Natural killer cell treated with Interleukin-12 subunit alpha and Interleukin-12 subunit beta and Interleukin-15 and Interleukin-18, amount 100 ng/mL, for 72 hours (primary cell): ENCODE data around the gene PMEPA1. TPM values are rescaled to one million over a fixed set of nuclear protein-coding genes. Genes with fewer than 3 reads are reported as not detected.

Source experiments
- ATAC-seq, 2 donors: fragments of 150-1000 bp; cut with Tn5 transposase in 1 of 2; sonication (Bioruptor Pico), chemical (Tn5 transposase) in 1 of 2; 2 replicates each; pipeline ENCODE4 v1.10.0; 2021
- DNase-seq: peaks from one replicate; pipeline ENCODE4 v3.0.0; 2022; ENCODE audit warnings: low spot score
- H3K27ac Mint-ChIP-seq, 2 donors: 1 replicate in 1 of 2; 2 replicates in 1 of 2; pipeline ENCODE4 v1.8.0; 2022; ENCODE audit warnings: mixed read lengths in 2 of 2, mild to moderate bottlenecking in 1 of 2, moderate library complexity in 1 of 2
- H3K27me3 Mint-ChIP-seq, 2 donors: 1 replicate in 1 of 2; 2 replicates in 1 of 2; pipeline ENCODE4 v1.8.0; 2022; ENCODE audit warnings: mixed read lengths in 2 of 2
- H3K36me3 Mint-ChIP-seq: one replicate; pipeline ENCODE4 v1.8.0; 2022; ENCODE audit warnings: mixed read lengths
- H3K4me1 Mint-ChIP-seq, 2 donors: 1 replicate in 1 of 2; 2 replicates in 1 of 2; pipeline ENCODE4 v1.8.0; 2022; ENCODE audit warnings: low read depth in 2 of 2, mixed read lengths in 2 of 2, mild to moderate bottlenecking in 1 of 2
- H3K4me3 Mint-ChIP-seq: one replicate; pipeline ENCODE4 v1.8.0; 2022; ENCODE audit warnings: mixed read lengths
- H3K9me3 Mint-ChIP-seq: 2 replicates; pipeline ENCODE4 v1.8.0; 2022; ENCODE audit warnings: mixed read lengths
- total RNA-seq, 2 donors: library from RNA; stranded (reverse); gene quantifications; one replicate each; pipeline ENCODE4 v1.2.3, GENCODE V29; 2022

Gene PMEPA1
- total RNA-seq, 2 donors from 2014 or later, result 0.08 TPM; not detected in 1

DNA sequence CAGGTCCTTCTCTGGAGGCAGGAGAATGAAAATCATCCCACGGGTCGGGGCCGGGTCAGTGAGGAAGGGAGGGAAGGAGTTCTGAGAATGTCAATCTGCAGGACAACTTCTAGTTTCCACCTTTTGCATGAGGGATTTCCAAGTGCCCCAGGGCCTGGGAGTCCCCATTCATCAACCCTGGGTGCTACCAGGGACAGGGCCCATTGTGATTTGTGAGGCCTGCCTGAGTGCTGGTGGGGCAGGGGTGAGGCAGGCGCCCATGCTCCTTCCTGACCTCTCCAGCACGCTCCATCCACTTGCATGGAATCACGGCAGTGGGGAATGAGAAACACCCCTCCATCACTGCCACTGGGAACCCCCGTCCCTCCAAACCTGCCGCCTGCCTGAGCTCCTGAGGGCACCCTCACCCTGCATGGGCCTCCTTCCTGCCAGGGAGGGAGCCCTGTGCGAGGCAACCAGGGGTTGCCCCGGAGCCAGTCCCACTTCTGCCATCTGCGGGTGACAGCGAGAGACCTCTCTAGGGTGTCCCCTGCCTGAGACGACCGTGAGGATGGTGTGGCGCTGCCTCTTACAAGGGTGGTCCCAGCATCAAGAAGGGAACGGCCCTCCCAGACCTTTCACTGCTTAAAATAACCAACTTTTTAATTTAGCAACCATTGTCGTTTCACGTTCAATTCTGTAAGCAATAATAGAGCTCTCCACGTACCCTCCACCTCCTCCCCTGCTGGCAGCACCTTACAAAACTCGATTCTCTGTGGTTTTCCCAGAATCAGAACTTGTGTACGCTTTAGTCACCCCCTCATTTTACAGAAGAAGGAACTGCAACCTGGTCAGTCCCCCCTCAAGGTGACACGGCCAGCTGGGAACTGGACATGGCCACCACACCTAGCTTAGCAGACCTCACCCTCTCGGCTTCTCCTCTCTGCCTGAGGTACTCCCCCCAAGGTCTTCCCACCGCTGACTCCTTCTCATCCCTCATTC, 28.6 kb downstream of the PMEPA1 start:
- no peak for DNase-seq
- H3K9me3 Mint-ChIP-seq, result no peaks in the 10 kb centered on the region
- H3K27me3 Mint-ChIP-seq, result peaks cover 25 to 30% of the 10 kb centered on the region in 2 donors
- H3K4me3 Mint-ChIP-seq, result no peak overlapping the region
- H3K27ac Mint-ChIP-seq, result no peak overlapping the region
- H3K4me1 Mint-ChIP-seq, result peaks cover 15 to 20% of the 10 kb centered on the region in 2 donors
- H3K36me3 Mint-ChIP-seq, result no peaks in the 10 kb centered on the region
- peak in 1 of 2 donors; percentile 35 for ATAC-seq

DNA sequence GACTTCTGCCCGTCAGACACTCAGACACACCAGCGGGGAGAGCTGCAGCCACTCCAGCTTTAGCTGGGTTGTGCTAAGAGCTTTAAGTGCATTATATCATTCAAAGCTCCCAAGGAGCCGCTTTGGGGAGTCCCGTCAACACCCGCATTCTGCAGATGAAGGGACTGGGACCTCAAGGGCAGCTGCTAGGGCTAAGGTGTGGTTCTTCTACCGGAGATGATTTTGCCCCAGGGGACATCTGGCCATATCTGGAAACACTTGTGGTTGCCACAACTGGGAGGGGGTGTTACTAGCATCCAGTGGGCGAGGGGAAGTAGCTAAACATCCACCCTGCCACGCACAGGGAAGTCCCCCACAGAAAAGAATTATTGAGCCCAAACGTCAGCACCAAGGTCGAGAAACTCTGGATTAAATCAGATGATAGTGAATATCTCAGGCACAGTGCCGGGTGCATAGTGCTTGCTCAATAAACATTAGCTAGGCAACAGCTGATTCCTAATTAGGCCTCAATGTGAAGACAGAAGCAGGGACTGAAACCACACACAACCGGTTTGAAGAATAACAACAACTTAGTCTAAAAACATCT, 29.6 kb downstream of the PMEPA1 start:
- no peak for DNase-seq
- Mint-ChIP-seq H3K27me3 (peaks cover 29 to 33% of the 10 kb centered on the region in 2 donors), H3K9me3 (no peaks in the 10 kb centered on the region), H3K4me3 (no peak overlapping the region), H3K36me3 (no peaks in the 10 kb centered on the region), H3K4me1 (peaks cover 15 to 20% of the 10 kb centered on the region in 2 donors), H3K27ac (no peak overlapping the region)
- ATAC-seq, result peak; percentile 39 to 51

DNA sequence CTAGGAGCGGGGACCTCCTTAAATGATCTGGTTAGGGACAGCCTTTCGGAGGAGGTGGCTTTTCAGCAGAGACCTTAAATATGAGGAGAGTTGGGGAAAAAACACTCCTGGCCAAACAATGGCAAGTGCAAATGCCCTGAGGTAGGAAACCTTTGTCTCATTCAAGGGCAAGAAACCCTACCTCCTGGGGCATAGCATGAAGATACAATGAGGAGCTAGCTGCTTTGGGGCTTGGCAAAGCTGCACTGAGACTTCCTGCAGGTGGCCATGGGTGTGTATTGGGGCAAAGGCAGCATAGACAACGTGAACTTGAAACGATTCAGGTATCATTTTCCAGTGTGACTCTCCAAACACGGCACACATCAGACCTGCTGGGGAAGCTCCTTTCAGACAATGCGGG, 30.7 kb downstream of the PMEPA1 start:
- no peak for DNase-seq
- no peak overlapping the region for H3K4me3 Mint-ChIP-seq
- H3K9me3 Mint-ChIP-seq, result no peaks in the 10 kb centered on the region
- H3K27ac Mint-ChIP-seq, result no peak overlapping the region
- H3K4me1 Mint-ChIP-seq, result peaks cover 15 to 20% of the 10 kb centered on the region in 2 donors
- peaks cover 29 to 33% of the 10 kb centered on the region in 2 donors for H3K27me3 Mint-ChIP-seq
- no peaks in the 10 kb centered on the region for H3K36me3 Mint-ChIP-seq
- no peak for ATAC-seq

DNA sequence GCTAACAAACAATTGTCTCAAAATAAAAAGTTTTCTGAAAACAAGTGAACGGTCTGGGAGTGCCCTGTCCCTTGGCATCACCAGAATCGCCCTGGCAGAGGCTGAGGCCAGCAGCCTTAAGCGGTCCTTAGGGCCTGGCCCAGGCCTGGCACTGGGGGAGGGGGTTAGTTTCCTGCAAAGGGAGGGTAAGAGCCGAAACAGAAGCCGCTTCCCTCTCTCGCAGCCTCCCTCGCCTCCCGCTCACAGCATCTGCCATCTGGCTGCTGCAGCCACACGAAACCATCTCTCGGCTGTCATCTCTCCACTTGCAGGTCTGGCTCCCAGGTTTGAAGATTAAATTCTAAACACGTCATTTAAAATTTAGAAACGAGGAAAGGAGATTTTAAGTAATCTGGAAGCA, 31.5 kb downstream of the PMEPA1 start:
- DNase-seq, result no peak
- Mint-ChIP-seq H3K36me3 (no peaks in the 10 kb centered on the region), H3K27me3 (peaks cover 29 to 33% of the 10 kb centered on the region in 2 donors), H3K27ac (no peak overlapping the region), H3K9me3 (no peaks in the 10 kb centered on the region), H3K4me1 (peaks cover 15 to 20% of the 10 kb centered on the region in 2 donors), H3K4me3 (no peak overlapping the region)
- no peak for ATAC-seq

DNA sequence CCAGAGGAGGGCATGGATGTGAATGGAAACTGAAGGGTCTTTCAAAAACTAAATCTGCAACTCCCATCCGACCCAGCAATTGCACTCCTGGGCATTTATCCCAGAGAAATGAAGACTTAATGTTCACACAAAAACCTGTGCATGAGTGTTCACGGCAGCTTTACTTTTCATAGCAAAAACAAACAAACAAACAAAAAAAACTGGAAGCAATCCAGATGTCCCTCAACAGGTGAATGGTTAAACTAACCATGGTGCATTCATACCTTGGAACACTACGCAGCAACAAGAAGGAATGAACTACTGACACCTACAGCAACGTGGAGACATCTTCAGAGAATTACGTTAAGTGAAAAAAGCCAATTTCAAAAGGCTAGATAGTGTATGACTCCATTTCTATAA, 32.2 kb downstream of the PMEPA1 start:
- no peak for ATAC-seq

DNA sequence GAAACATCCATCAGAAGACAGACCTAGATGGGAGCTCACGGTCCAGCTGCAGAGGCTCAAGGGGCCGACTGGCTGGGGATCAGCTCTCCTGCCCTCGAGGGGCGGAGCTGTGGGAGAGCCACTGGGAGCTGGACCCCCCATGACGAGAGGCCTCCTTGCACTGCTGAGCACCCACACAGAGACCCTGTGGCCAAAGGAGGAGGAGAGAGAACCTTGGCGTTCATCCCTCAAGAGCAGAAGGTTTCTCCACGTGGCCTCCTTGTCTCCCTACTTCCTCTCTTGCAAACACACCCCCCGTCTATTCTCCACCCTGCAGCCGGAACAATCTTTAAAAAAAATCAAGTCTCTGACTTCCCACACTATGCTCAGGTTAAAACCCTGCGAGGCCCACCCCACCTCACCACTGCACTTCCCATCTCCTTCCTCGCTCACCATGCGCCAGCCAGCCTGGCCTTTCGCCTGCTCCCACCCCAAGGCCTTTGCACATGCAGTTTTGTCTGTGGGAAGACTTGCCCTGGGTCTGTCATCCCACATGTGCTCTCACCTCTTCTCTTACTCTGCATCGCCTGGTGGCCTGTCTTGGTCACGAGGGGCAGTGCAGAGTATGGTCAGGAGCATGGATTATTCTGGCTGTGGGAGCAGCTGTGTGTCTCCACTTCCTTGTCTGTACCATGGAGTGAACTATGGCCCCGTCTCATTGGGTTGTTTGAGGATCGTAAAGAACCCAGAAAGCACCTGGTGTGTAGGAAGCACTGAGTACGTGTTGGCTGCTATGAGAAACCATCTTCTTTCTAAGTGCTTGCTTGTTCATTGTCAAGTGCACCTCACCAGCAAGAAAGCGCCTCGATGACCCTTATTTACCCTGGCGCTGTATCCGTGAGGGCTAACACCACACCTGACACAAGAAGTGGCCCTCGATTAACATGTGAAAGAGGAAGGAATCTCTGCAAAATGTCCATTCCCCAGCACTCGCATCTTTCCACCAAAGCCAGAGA, 32.9 kb downstream of the PMEPA1 start:
- no peaks in the 10 kb centered on the region for H3K9me3 Mint-ChIP-seq
- ATAC-seq (no peak), DNase-seq (no peak)
- peaks cover 28 to 33% of the 10 kb centered on the region in 2 donors for H3K27me3 Mint-ChIP-seq
- H3K27ac Mint-ChIP-seq, result no peak overlapping the region
- H3K36me3 Mint-ChIP-seq, result no peaks in the 10 kb centered on the region
- no peak overlapping the region for H3K4me3 Mint-ChIP-seq
- H3K4me1 Mint-ChIP-seq, result peaks cover 13 to 19% of the 10 kb centered on the region in 2 donors

More for the DNA sequence above, 32.2 kb downstream of the PMEPA1 start:
- Mint-ChIP-seq H3K27me3 (peaks cover 29 to 33% of the 10 kb centered on the region in 2 donors), H3K9me3 (no peaks in the 10 kb centered on the region), H3K4me3 (no peak overlapping the region), H3K36me3 (no peaks in the 10 kb centered on the region), H3K27ac (no peak overlapping the region), H3K4me1 (peaks cover 15 to 20% of the 10 kb centered on the region in 2 donors)
- no peak for DNase-seq

DNA sequence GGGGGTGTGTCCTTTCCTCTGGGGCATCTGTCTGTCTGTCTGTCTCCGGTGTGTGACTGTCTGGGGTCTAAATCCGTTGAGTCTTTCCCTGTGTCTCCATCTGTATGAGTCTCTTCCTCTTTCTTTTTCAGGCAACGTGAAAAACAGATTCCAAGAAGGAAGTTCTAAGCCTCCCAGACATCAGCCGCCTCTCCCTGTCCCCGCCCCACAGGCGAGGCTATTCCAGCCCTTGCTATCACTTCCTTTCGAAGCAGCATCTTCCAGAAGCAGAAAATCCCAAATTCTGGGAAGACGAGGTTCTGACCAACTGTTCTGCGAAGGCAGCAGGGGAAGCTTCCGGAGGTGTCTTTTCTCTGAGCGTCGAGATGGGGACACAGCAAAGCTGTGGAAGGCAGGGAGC, 34.0 kb downstream of the PMEPA1 start:
- peaks cover 11% of the 10 kb centered on the region in 2 donors for H3K4me1 Mint-ChIP-seq
- H3K27ac Mint-ChIP-seq, result no peak overlapping the region
- H3K27me3 Mint-ChIP-seq, result peaks cover 25 to 33% of the 10 kb centered on the region in 2 donors
- no peaks in the 10 kb centered on the region for H3K9me3 Mint-ChIP-seq
- no peaks in the 10 kb centered on the region for H3K36me3 Mint-ChIP-seq
- DNase-seq (no peak), ATAC-seq (no peak)
- no peak overlapping the region for H3K4me3 Mint-ChIP-seq

DNA sequence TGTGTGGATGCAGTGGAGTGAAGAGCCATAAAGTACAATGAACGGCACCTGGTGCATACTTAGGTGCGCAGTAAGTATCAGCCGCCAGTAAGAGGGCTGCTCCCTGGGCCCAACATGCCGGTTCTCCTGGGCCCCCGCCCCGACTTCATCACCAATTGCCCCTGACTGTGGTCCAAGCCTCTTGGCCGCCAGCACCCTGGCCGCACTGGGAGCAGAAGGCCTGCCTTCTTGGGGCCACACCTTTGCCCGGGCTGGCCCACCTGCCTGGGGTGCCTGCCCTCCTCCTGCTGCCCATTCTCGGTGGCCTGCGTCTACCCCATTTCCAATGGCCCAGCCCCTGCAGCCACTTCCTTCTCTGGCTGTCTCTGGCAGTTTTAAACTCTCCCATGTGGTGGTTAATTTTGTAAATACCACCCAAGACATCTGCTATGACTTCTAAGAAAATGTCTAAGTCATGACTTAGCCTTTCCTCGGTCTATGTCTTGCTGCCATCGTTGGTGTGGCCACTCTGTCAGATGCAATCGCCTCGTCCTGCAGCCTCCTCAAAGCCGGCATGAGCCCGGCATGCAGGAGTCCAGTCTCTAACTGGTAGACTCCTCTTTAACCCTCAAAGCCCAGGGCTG, 36.8 kb downstream of the PMEPA1 start:
- Mint-ChIP-seq H3K27me3 (peaks cover 18 to 25% of the 10 kb centered on the region in 2 donors), H3K4me1 (peaks cover 0 to 3% of the 10 kb centered on the region in 2 donors), H3K27ac (no peak overlapping the region), H3K9me3 (no peaks in the 10 kb centered on the region), H3K4me3 (no peak overlapping the region), H3K36me3 (no peaks in the 10 kb centered on the region)
- ATAC-seq, result no peak
- no peak for DNase-seq

DNA sequence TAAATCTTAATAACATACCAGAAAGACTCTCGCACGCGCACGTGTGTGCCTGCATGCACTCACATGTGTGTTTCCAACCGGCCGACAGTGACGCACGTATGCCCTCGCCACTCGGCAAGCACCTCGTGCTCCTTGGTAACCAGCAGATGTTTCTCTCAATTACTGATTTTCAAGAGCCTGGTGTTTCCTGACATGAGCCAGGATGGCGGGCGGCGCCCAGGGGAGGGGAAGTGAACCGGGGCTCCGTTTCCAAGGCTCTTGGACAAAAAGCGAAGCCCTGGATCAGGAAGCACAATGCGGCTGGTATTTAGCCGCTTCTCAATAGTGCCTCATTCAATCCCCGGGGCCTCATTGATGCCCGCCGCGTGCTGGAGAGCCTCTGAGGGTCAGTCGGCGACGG, 37.7 kb downstream of the PMEPA1 start:
- H3K4me1 Mint-ChIP-seq, result peaks cover 0 to 3% of the 10 kb centered on the region in 2 donors
- no peaks in the 10 kb centered on the region for H3K9me3 Mint-ChIP-seq
- no peak overlapping the region for H3K4me3 Mint-ChIP-seq
- no peak for DNase-seq
- H3K27me3 Mint-ChIP-seq, result peaks cover 13 to 16% of the 10 kb centered on the region in 2 donors
- no peaks in the 10 kb centered on the region for H3K36me3 Mint-ChIP-seq
- no peak overlapping the region for H3K27ac Mint-ChIP-seq
- ATAC-seq, result no peak

DNA sequence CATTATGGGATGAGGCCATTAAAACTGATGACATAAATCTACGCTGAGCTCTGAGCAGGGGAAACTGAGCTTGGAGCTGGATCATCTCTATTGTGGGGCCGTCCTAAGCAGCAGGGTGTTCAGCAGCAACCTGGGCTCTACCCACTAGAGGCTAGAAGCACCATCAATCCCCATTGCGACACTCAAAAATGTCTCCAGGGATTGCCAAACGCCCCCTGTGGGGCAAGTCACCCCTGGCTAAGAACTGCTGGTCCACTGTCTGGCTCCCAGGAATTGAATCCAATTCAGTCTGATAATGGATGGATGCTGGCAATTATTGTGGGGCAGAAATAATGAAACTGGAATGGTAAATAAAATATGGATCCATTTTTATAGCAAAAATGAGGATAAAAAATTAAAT, 38.2 kb downstream of the PMEPA1 start:
- no peak for DNase-seq
- Mint-ChIP-seq H3K4me3 (no peak overlapping the region), H3K9me3 (no peaks in the 10 kb centered on the region), H3K27me3 (peaks cover 9 to 11% of the 10 kb centered on the region in 2 donors), H3K27ac (no peak overlapping the region), H3K4me1 (no peaks in the 10 kb centered on the region), H3K36me3 (no peaks in the 10 kb centered on the region)
- ATAC-seq, result no peak

DNA sequence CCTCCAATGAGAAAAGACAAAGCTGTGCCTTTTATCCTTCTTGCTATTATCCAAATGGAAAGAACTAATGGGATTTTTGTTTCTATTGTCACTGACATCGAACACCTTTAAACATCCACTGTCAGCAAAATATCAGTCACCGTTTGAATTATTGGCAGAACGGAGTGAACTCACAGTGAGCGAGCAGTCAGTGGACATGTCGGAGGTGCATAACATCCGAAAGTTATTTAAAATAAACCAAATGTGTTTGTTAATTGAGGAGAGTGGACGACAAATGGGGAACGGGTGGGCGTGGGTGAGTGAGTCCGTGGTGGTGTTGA, 38.8 kb downstream of the PMEPA1 start:
- Mint-ChIP-seq H3K9me3 (no peaks in the 10 kb centered on the region), H3K27ac (no peak overlapping the region), H3K27me3 (peaks cover 4% of the 10 kb centered on the region in 2 donors), H3K36me3 (no peaks in the 10 kb centered on the region), H3K4me3 (no peak overlapping the region), H3K4me1 (no peaks in the 10 kb centered on the region)
- ATAC-seq (no peak), DNase-seq (no peak)

DNA sequence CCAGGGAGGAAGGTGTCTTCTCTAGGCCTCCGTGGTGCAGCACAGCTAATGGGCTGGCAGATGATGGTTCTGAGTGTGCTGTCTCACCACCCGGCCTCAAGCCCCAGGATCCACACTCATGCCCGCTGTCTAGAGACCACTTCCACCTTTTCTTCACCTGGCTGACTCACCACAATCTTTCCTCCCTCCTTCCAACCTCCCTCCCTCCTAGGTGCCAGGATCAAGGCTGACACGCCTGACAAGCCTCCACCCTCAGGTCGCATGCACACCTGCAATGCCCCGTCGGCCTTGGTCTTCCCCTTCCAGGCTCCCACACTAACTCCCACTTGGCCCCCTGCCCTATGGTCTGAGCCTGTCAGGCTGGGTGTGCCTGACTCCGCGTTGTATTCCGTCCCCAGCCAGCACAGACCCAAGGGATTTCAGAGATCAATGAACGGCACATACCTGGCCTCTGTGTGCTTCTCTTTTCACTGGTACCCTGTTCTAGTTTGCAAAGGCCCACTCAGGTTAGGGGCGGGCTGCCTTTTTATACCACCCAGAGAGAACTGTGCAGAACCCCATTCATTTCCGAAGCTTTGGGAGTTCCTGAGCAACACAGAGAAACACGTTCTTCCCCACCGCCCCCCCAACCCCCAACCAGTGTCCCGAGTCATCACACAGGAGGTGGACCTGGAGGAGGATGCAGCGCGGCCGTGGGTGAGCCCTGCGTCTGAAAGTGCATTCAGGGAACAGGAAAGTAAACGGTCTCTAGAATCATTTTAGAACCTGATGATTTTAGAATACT, 39.3 kb downstream of the PMEPA1 start:
- Mint-ChIP-seq H3K27ac (no peak overlapping the region), H3K4me3 (no peak overlapping the region), H3K4me1 (no peaks in the 10 kb centered on the region), H3K36me3 (no peaks in the 10 kb centered on the region), H3K9me3 (no peaks in the 10 kb centered on the region), H3K27me3 (no peaks in the 10 kb centered on the region)
- ATAC-seq (no peak), DNase-seq (no peak)
